ENCODE results near the gene TNS1. TPM values are rescaled to one million over a fixed set of nuclear protein-coding genes. Genes with fewer than 3 reads are reported as not detected.

The TNS1 gene
- total and polyA plus RNA-seq, 2 donors from 2014 or later, result 44.8 to 471 TPM

DNA sequence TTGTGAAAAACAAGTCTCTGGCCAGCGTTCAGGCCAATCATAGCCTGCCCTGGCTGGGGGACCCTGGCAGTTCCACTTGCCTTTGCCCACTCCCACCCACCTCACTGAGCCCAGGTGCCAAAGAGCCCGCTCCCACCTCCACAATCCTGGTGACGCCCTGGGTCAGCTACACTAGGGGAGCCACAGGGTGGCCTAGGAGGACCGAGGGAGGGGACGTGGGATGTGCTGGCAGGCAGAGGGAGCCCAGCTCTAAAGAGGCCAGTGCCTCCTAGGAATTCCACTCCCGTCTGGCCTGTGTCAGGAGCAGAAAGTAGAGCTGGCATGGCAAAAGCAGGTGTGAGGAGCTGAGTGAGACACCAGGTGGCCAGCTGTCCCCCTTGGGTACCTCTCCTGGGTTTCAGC, 49.3 kb downstream of the TNS1 start:
- peak overlapping the region in 2 of 3 donors; percentile 29 to 59 for H3K9ac ChIP-seq (ENCODE audit: low read length in 3 of 3)
- no peaks in the 10 kb centered on the region for H3K36me3 ChIP-seq (ENCODE audit: control insufficient read depth in 2 of 3, insufficient read depth in 3 of 3, low read length in 3 of 3)
- no peak for FAIRE-seq
- peak overlapping the region in 1 of 3 donors; percentile 4 for H3K4me3 ChIP-seq (ENCODE audit: low read length in 3 of 3)
- TF ChIP-seq, protein P1, sequence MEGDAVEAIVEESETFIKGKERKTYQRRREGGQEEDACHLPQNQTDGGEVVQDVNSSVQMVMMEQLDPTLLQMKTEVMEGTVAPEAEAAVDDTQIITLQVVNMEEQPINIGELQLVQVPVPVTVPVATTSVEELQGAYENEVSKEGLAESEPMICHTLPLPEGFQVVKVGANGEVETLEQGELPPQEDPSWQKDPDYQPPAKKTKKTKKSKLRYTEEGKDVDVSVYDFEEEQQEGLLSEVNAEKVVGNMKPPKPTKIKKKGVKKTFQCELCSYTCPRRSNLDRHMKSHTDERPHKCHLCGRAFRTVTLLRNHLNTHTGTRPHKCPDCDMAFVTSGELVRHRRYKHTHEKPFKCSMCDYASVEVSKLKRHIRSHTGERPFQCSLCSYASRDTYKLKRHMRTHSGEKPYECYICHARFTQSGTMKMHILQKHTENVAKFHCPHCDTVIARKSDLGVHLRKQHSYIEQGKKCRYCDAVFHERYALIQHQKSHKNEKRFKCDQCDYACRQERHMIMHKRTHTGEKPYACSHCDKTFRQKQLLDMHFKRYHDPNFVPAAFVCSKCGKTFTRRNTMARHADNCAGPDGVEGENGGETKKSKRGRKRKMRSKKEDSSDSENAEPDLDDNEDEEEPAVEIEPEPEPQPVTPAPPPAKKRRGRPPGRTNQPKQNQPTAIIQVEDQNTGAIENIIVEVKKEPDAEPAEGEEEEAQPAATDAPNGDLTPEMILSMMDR (IDR thresholded peaks at IDR 0.05; ENCODE audit: borderline replicate concordance, extremely low read depth, insufficient read depth), result no peak
- peaks cover 0 to 68% (median 67%) of the 10 kb centered on the region in 3 donors for H3K4me1 ChIP-seq (ENCODE audit: control insufficient read depth in 2 of 3, insufficient read depth in 2 of 3, low read depth in 1 of 3, low read length in 3 of 3)
- intact Hi-C loops (cut with DNase I), result no loop called here
- no peaks in the 10 kb centered on the region for H3K9me3 ChIP-seq (ENCODE audit: control insufficient read depth in 2 of 3, insufficient read depth in 1 of 3, low read length in 3 of 3)
- H3K27me3 ChIP-seq (ENCODE audit: control insufficient read depth, insufficient read depth, low read length), result no peaks in the 10 kb centered on the region
- H3K27ac ChIP-seq (ENCODE audit: low read depth in 2 of 2, low read length in 2 of 2), result peak overlapping the region; percentile 75 to 93
- peak; percentile 68 to 92 (median 82) for DNase-seq

DNA sequence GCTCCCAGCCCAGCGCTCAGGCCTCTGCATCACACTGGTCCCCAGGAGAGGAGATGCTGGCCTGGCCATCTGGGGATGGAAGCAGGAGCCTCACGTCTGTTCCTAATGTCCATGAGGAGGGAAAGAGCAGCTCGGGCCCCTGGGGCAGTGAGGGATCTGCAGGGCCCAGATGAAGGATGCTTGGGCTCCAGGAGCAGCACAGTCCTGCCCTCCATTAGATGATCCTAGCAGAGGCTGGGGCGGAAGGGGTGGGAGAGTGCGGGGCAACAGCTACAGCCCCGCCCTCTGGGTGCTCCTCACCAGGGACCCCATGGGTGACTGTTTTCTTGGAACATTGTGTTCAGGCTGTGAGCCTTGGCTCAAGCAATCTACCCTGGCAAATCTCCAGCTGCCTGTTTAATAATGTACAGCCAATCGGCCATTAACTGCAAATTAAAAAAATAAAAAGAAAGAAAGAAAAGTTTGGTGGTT, 49.7 kb downstream of the TNS1 start:
- Histone ChIP-seq H3K9me3 (ENCODE audit: control insufficient read depth in 2 of 3, insufficient read depth in 1 of 3, low read length in 3 of 3) (no peaks in the 10 kb centered on the region), H3K36me3 (ENCODE audit: control insufficient read depth in 2 of 3, insufficient read depth in 3 of 3, low read length in 3 of 3) (no peaks in the 10 kb centered on the region), H3K27ac (ENCODE audit: low read depth in 2 of 2, low read length in 2 of 2) (peak overlapping the region; percentile 75 to 93), H3K4me3 (ENCODE audit: low read length in 3 of 3) (no peak overlapping the region), H3K4me1 (ENCODE audit: control insufficient read depth in 2 of 3, insufficient read depth in 2 of 3, low read depth in 1 of 3, low read length in 3 of 3) (peaks cover 0 to 72% (median 72%) of the 10 kb centered on the region in 3 donors), H3K9ac (ENCODE audit: low read length in 3 of 3) (peak overlapping the region in 1 of 3 donors; percentile 59), H3K27me3 (ENCODE audit: control insufficient read depth, insufficient read depth, low read length) (no peaks in the 10 kb centered on the region)
- DNase-seq (peak in 2 of 5 donors; percentile 68 to 92), FAIRE-seq (no peak)
- TF ChIP-seq, protein P1 (IDR thresholded peaks at IDR 0.05; ENCODE audit: borderline replicate concordance, extremely low read depth, insufficient read depth), result no peak
- intact Hi-C loops (cut with DNase I), result no loop called here

DNA sequence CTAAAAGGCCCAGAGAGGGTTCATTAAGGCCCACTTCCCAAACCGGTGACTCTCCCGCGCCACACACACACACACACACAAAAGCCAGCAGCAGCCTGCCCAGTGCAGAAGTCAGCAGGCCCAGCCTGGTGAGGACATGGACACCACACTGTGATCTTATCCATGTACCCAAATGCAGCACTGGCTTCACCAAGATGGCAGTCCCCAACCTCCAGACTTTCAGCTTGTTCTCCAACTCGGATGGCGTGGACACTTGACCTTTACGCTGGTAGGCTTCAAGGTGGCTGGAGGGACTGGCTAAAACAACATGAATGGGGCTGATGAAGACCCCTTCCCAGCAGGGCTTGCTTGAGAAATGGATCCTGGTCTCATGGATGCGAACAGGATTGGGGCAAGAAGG, 50.4 kb downstream of the TNS1 start:
- intact Hi-C loops (cut with DNase I), result no loop called here
- Histone ChIP-seq H3K4me1 (ENCODE audit: control insufficient read depth in 2 of 3, insufficient read depth in 2 of 3, low read depth in 1 of 3, low read length in 3 of 3) (peaks cover 0 to 79% (median 75%) of the 10 kb centered on the region in 3 donors), H3K9ac (ENCODE audit: low read length in 3 of 3) (no peak overlapping the region), H3K36me3 (ENCODE audit: control insufficient read depth in 2 of 3, insufficient read depth in 3 of 3, low read length in 3 of 3) (no peaks in the 10 kb centered on the region), H3K9me3 (ENCODE audit: control insufficient read depth in 2 of 3, insufficient read depth in 1 of 3, low read length in 3 of 3) (no peaks in the 10 kb centered on the region), H3K27ac (ENCODE audit: low read depth in 2 of 2, low read length in 2 of 2) (peak overlapping the region; percentile 25 to 75), H3K4me3 (ENCODE audit: low read length in 3 of 3) (no peak overlapping the region), H3K27me3 (ENCODE audit: control insufficient read depth, insufficient read depth, low read length) (no peaks in the 10 kb centered on the region)
- no peak for FAIRE-seq
- peak in 1 of 5 donors; percentile 29 for DNase-seq
- TF ChIP-seq, protein P1 (IDR thresholded peaks at IDR 0.05; ENCODE audit: borderline replicate concordance, extremely low read depth, insufficient read depth), result no peak
